GM19438 (cell line): ENCODE results near the gene IL17D.
"Not testable (repeated sequence)": the region's sequence is repeated elsewhere in the genome, so short reads cannot be mapped to it uniquely, and the experiment has no call there.

Experiments
- ATAC-seq: cut with Tn5 transposase; IDR thresholded peaks from one replicate; pipeline ENCODE4 v1.9.1; 2021; ENCODE audit warnings: low read depth; ENCODE audit not compliant: unreplicated experiment

The IL17D gene

GRCh38 chr13:20702915-20703779 is at the start of gene IL17D:
Gene IL17D, plus strand, starts transcription at chr13:20703699. Its CDS starts 303 bp downstream, at chr13:20704002.
- ATAC-seq = peak; percentile 36

- ATAC-seq = no peak
Measured at GRCh38 chr13:20654156-20654555, 49.3 kb upstream of the IL17D start.

GRCh38 chr13:20658451-20659040 is 45.0 kb upstream of the IL17D start:
- ATAC-seq = no peak

- no peak for ATAC-seq
Measured at GRCh38 chr13:20664351-20664750, 39.1 kb upstream of the IL17D start.

GRCh38 chr13:20666948-20667347 is 36.6 kb upstream of the IL17D start:
- no peak for ATAC-seq

GRCh38 chr13:20667857-20668437 is 35.6 kb upstream of the IL17D start:
- no peak for ATAC-seq

GRCh38 chr13:20669162-20669561 is 34.3 kb upstream of the IL17D start:
- no peak for ATAC-seq

GRCh38 chr13:20671789-20672188 is 31.7 kb upstream of the IL17D start:
- no peak for ATAC-seq

- ATAC-seq = no peak
Measured at GRCh38 chr13:20672772-20673171, 30.7 kb upstream of the IL17D start.

GRCh38 chr13:20673715-20674114 is 29.8 kb upstream of the IL17D start:
- no peak for ATAC-seq

GRCh38 chr13:20676213-20676612 is 27.3 kb upstream of the IL17D start:
- no peak for ATAC-seq

- ATAC-seq = not testable (repeated sequence)
Measured at GRCh38 chr13:20678606-20679005, 24.9 kb upstream of the IL17D start.

- no peak for ATAC-seq
Measured at GRCh38 chr13:20679879-20680278, 23.6 kb upstream of the IL17D start.

GRCh38 chr13:20680416-20681080 is 23.0 kb upstream of the IL17D start:
- no peak for ATAC-seq

- ATAC-seq = not testable (repeated sequence)
Measured at GRCh38 chr13:20681481-20681880, 22.0 kb upstream of the IL17D start.

- ATAC-seq = no peak
Measured at GRCh38 chr13:20682061-20682460, 21.4 kb upstream of the IL17D start.

- ATAC-seq = no peak
Measured at GRCh38 chr13:20684041-20684440, 19.5 kb upstream of the IL17D start.

- ATAC-seq = no peak
Measured at GRCh38 chr13:20684546-20684945, 19.0 kb upstream of the IL17D start.

- no peak for ATAC-seq
Measured at GRCh38 chr13:20685092-20685491, 18.4 kb upstream of the IL17D start.

GRCh38 chr13:20686167-20686566 is 17.3 kb upstream of the IL17D start:
- ATAC-seq = no peak
